SK-N-SH treated with all-trans-retinoic acid at 6 μM for 48 hours (cell line): ENCODE results near the gene SRGAP2.
"Not testable (repeated sequence)": the region's sequence is repeated elsewhere in the genome, so short reads cannot be mapped to it uniquely, and the experiment has no call there.

ENCODE experiments used
- ARNTL ChIP-seq: fragments of 450-650 bp; formaldehyde crosslinking; IDR thresholded peaks from 2 replicates; pipeline ENCODE4 v1.5.0; 2020; ENCODE audit warnings: low read depth, mild to moderate bottlenecking, moderate library complexity, borderline replicate concordance
- CREB5 ChIP-seq: fragments of 250-450 bp; sonication (Bioruptor Pico); IDR thresholded peaks from 2 replicates; pipeline ENCODE4 v1.5.1; 2020; ENCODE audit warnings: low read depth, mild to moderate bottlenecking, moderate library complexity
- CSDC2 ChIP-seq: fragments of 250-450 bp; sonication (Bioruptor Pico); IDR thresholded peaks from 2 replicates; pipeline ENCODE4 v1.5.0; 2020; ENCODE audit warnings: mild to moderate bottlenecking, moderate library complexity
- GLIS3 ChIP-seq: fragments of 250-450 bp; sonication (Bioruptor Pico); IDR thresholded peaks from 2 replicates; pipeline ENCODE4 v1.5.0; 2020; ENCODE audit warnings: mild to moderate bottlenecking, moderate library complexity
- OSR1 ChIP-seq: fragments of 250-450 bp; sonication (Bioruptor Pico); IDR thresholded peaks from 2 replicates; pipeline ENCODE4 v1.8.0; 2022; ENCODE audit warnings: moderate library complexity, mild to moderate bottlenecking, inconsistent platforms
- PATZ1 ChIP-seq: fragments of 250-450 bp; sonication (Bioruptor Pico); IDR thresholded peaks from 2 replicates; pipeline ENCODE4 v1.8.0; 2020; ENCODE audit warnings: mild to moderate bottlenecking, moderate library complexity, borderline replicate concordance
- POU6F1 ChIP-seq: fragments of 250-450 bp; sonication (Bioruptor Pico); IDR thresholded peaks from 2 replicates; pipeline ENCODE4 v1.8.0; 2021; ENCODE audit warnings: low read depth, mild to moderate bottlenecking, moderate library complexity, borderline replicate concordance
- TCF4 ChIP-seq: fragments of 250-450 bp; sonication (Bioruptor Pico); IDR thresholded peaks from 2 replicates; pipeline ENCODE4 v1.8.0; 2021; ENCODE audit warnings: mild to moderate bottlenecking, moderate library complexity, borderline replicate concordance
- ZFP3 ChIP-seq: fragments of 250-450 bp; sonication (Bioruptor Pico); IDR thresholded peaks from 2 replicates; pipeline ENCODE4 v1.5.0; 2020; ENCODE audit warnings: mild to moderate bottlenecking, moderate library complexity
- ZNF565 ChIP-seq: fragments of 450-650 bp; formaldehyde crosslinking; conservative IDR thresholded peaks from 2 replicates; pipeline ENCODE4 v1.5.0; 2020; ENCODE audit warnings: low read depth, mild to moderate bottlenecking, moderate library complexity

GRCh38 chr1:206220332-206221000 lies 17.1 kb downstream of the SRGAP2 start:
- TF ChIP-seq PATZ1 (CRISPR knock-in tag); OSR1 (CRISPR knock-in tag); CSDC2 (CRISPR knock-in tag); ARNTL (CRISPR knock-in tag); TCF4 (CRISPR knock-in tag); CREB5 (CRISPR knock-in tag); GLIS3 (CRISPR knock-in tag); ZNF565; ZFP3; POU6F1 (CRISPR knock-in tag): not testable (repeated sequence)
